HG03460 (cell line): ENCODE measurements around the gene HMGN4.

Experiments
- ATAC-seq: cut with Tn5 transposase; IDR thresholded peaks from one replicate; pipeline ENCODE4 v1.9.1; 2021; ENCODE audit not compliant: unreplicated experiment

HMGN4 gene

GRCh38 chr6:26576929-26577719, 39.0 kb downstream of the HMGN4 start:
- no peak for ATAC-seq

GRCh38 chr6:26577720-26578072, 39.5 kb downstream of the HMGN4 start:
- no peak for ATAC-seq

- no peak for ATAC-seq
Observed at GRCh38 chr6:26578279-26578678, 40.1 kb downstream of the HMGN4 start.

DNA sequence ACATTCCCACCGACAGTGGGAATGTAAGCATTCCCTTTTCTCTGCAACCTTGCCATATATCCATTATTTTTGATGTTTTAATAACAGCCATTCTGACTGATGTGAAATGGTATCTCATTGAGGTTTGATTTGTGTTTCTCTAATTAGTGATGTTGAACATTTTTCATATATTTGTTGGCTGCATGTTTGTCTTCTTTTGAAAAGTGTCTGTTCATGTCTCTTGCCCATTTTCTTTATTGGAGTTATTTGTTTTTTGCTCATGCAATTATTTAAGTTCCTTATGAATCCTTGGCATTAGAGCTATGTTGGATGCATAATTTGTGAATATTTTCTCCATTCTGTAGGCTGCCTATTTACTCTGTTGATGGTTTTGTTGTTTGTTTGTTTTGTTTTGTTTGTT, 40.6 kb downstream of the HMGN4 start:
- no peak for ATAC-seq

DNA sequence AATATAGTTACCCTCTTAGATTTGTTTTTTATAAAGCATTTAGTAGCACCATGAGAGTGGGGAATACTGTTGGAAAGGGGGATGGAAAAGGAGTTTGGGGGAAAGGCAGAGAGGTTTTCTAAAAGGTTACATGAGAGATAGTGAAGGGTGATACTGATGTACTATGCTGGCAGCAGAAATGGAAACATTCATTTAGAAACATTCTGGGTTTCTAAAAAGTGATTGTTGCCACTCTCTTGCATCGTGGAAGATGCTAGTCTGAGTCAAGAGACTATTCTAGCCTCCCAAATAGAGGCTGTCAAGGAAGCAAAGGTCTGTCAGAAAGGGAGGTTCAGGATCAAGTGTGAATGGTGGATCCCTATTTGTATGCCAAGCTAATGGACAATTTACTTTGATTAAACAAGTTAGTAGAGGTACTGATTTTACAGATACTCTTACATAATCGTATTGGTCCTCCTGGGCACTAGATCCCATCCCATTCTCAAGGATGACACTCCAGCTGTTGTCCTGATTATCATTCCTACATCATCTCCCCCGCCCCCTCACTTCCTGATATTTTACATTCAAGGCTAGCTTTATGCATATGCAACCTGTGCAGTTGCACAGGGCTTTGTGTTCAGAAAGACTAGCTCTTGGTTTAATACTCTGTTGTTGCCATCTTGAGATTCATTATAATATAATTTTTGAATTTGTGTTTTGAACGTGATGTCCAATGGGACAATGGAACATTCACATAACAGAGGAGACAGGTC, 43.2 kb downstream of the HMGN4 start:
- ATAC-seq, result no peak

DNA sequence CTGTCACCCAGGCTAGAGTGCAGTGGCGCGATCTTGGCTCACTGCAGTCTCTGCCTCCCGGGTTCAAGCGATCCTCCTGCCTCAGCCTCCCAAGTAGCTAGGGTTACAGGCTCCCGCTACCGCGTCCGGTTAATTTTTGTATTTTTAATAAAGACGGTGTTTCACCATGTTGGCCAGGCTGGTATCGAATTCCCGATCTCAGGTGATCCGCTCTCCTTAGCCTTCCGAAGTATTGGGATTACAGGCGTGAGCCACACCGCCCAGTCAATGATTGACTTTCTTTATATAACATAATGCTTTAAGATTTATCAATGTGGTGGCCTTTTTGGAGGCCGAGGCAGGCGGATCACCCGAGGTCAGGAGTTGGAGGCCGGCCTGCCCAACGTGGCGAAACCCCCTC, 50.8 kb downstream of the HMGN4 start:
- no peak for ATAC-seq

DNA sequence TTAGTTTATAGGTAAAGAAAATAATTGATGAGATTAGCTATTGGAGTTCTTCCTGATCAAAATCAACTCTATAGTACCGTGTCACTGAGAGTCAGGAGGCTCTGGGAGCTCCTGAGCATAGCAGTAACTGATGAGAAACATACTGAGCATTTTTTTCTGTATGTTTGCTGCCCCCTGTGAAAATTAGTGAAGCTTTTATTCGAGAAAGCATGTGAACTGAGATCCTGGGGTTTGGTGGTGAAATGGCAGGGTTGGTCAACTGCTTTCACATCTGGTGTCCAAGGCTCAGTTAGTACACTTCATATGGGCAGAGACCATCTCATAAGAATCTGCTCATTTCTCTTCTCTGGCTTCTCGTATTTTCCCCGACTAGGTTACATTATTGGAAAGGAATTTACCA, 54.5 kb downstream of the HMGN4 start:
- ATAC-seq, result no peak

- ATAC-seq, result no peak
Observed at GRCh38 chr6:26593278-26594130, 55.3 kb downstream of the HMGN4 start.

DNA sequence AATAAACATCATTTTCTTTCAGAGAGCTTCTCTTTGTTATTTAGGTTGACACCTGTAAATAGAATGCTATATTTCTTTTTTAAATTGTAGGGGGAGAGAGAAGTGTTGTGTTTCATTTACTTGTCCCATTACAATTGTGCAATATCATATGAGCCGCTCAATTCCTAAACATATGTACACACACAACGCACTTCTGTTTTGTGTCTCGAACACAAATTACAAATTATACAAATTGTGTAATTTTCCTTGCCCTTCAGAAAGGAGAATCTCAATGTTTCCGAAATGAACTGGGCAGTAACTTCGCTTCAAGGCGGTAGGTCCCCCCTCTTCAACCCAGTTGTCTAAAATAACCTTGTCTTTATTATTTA, 55.9 kb downstream of the HMGN4 start:
- ATAC-seq, result no peak

GRCh38 chr6:26594730-26595632, 56.8 kb downstream of the HMGN4 start:
- ATAC-seq, result no peak

- peak; percentile 46 for ATAC-seq
Observed at GRCh38 chr6:26595669-26596269, 57.6 kb downstream of the HMGN4 start.
